ENCODE data around the gene SIM1.

The SIM1 gene

GRCh38 chr6:100467129-100468015 lies 2.7 kb upstream of the SIM1 start:
- no peak for DNase-seq (ENCODE audit: low read depth)
- no peak overlapping the region for H3K4me3 ChIP-seq (ENCODE audit: low read depth, low read length)
- TF ChIP-seq CTCF (IDR thresholded peaks at IDR 0.05; ENCODE audit: low read depth, low read length) (no peak), POLR2A (IDR thresholded peaks at IDR 0.05; ENCODE audit: extremely low read depth, insufficient read length) (no peak), MYC (IDR thresholded peaks at IDR 0.05; ENCODE audit: low read depth, low read length) (no peak), MAX (IDR thresholded peaks at IDR 0.05; ENCODE audit: low read depth, low read length) (no peak)

- no peak for DNase-seq (ENCODE audit: low read depth)
- H3K4me3 ChIP-seq (ENCODE audit: low read depth, low read length): no peak overlapping the region
- TF ChIP-seq CTCF (IDR thresholded peaks at IDR 0.05; ENCODE audit: low read depth, low read length) (no peak), POLR2A (IDR thresholded peaks at IDR 0.05; ENCODE audit: extremely low read depth, insufficient read length) (no peak), MAX (IDR thresholded peaks at IDR 0.05; ENCODE audit: low read depth, low read length) (no peak), MYC (IDR thresholded peaks at IDR 0.05; ENCODE audit: low read depth, low read length) (no peak)
Observed at GRCh38 chr6:100466410-100467128, 1.8 kb upstream of the SIM1 start.

- no peak for DNase-seq (ENCODE audit: low read depth)
- TF ChIP-seq MYC (IDR thresholded peaks at IDR 0.05; ENCODE audit: low read depth, low read length): no peak
- TF ChIP-seq POLR2A (IDR thresholded peaks at IDR 0.05; ENCODE audit: extremely low read depth, insufficient read length): no peak
- TF ChIP-seq MAX (IDR thresholded peaks at IDR 0.05; ENCODE audit: low read depth, low read length): no peak
- H3K4me3 ChIP-seq (ENCODE audit: low read depth, low read length): no peak overlapping the region
Observed at GRCh38 chr6:100465701-100466409, 1.1 kb upstream of the SIM1 start.

- peak overlapping the region; percentile 44 for H3K4me3 ChIP-seq (ENCODE audit: low read depth, low read length)
- TF ChIP-seq MYC (IDR thresholded peaks at IDR 0.05; ENCODE audit: low read depth, low read length) (no peak), CTCF (IDR thresholded peaks at IDR 0.05; ENCODE audit: low read depth, low read length) (no peak), POLR2A (IDR thresholded peaks at IDR 0.05; ENCODE audit: extremely low read depth, insufficient read length) (no peak), MAX (IDR thresholded peaks at IDR 0.05; ENCODE audit: low read depth, low read length) (no peak)
- peak; percentile 7 for DNase-seq (ENCODE audit: low read depth)
Observed at GRCh38 chr6:100464162-100464851, 414 bp downstream of the SIM1 start.

- DNase-seq (ENCODE audit: low read depth): no peak
- TF ChIP-seq MAX (IDR thresholded peaks at IDR 0.05; ENCODE audit: low read depth, low read length) (no peak), CTCF (IDR thresholded peaks at IDR 0.05; ENCODE audit: low read depth, low read length) (no peak), MYC (IDR thresholded peaks at IDR 0.05; ENCODE audit: low read depth, low read length) (no peak), POLR2A (IDR thresholded peaks at IDR 0.05; ENCODE audit: extremely low read depth, insufficient read length) (no peak)
- H3K4me3 ChIP-seq (ENCODE audit: low read depth, low read length): no peak overlapping the region
Observed at GRCh38 chr6:100463630-100464161, 1.0 kb downstream of the SIM1 start.
